ENCODE results near the gene ETV5.

The ETV5 gene

GRCh38 chr3:186075489-186075888, 33.4 kb downstream of the ETV5 start:
- DNase-seq (ENCODE audit: low spot score), result no peak
- TF ChIP-seq CTCF (IDR thresholded peaks at IDR 0.05; ENCODE audit: extremely low read depth, missing control alignments), result no peak

GRCh38 chr3:186073641-186074040, 35.2 kb downstream of the ETV5 start:
- DNase-seq (ENCODE audit: low spot score), result no peak

DNA sequence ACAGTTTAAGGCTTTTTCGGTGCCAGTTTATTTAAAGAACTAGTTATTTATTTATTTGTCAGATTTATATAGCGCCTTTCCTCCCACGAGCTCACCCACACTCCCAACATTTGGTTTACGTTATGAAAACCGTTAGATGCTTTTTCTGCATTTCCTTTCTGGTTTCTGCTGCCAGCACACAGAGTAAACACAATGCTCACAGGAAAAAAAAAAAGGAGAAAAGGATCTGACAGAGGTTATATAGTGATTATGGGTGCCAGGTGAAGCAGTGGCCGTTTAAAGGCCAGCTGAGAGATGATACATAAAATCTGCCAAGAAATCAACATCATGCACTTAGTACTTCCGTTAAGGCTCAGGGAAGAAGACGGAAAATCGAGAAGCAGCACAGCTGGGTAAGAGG, 37.9 kb downstream of the ETV5 start:
- no peak for TF ChIP-seq CTCF (IDR thresholded peaks at IDR 0.05; ENCODE audit: extremely low read depth, missing control alignments)
- no peak for DNase-seq (ENCODE audit: low spot score)

More at GRCh38 chr3:186073641-186074040, 35.2 kb downstream of the ETV5 start:
- TF ChIP-seq CTCF (IDR thresholded peaks at IDR 0.05; ENCODE audit: extremely low read depth, missing control alignments), result no peak

- no peak for TF ChIP-seq CTCF (IDR thresholded peaks at IDR 0.05; ENCODE audit: extremely low read depth, missing control alignments)
- DNase-seq (ENCODE audit: low spot score), result no peak
These were observed 38.3 kb downstream of the ETV5 start for GRCh38 chr3:186070550-186070949.

DNA sequence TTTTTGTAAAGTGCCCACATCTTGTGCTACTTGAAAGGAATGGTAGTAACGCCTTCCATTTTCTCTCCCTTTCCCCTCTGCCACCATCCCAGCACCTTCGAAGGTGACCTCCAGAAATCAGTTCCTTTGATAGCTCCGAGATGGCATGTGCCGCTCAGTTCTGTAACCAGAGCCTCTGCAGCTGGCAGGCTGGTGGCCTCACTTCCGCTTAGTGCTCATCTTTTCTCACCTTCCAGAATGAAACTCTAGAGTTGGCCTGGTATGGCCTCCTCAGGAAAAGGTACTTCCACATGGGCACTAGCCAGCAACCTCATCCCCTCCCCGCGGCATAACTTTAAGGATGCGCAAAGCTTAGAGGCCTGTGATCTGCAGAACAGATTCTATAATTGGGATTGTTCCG, 38.8 kb downstream of the ETV5 start:
- no peak for DNase-seq (ENCODE audit: low spot score)
- no peak for TF ChIP-seq CTCF (IDR thresholded peaks at IDR 0.05; ENCODE audit: extremely low read depth, missing control alignments)

DNA sequence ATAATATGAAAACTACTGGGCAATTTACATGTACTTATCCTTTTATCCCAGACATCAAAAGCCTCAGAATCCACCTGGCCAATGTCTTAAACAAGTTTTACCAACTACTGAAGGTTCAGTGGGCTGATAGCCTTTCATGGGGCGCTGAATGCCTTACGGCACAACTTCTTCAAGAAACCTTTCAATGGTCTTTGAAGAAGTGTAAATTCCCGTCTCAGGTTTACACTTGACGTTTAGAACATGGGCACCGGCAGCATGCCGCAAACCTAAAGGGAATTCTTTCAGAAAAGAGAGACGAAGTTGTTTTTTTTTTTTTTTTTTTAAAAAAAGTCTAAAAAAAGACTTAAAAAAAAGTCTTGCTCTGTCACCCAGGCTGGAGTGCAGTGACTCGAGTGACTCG, 39.7 kb downstream of the ETV5 start:
- TF ChIP-seq CTCF (IDR thresholded peaks at IDR 0.05; ENCODE audit: extremely low read depth, missing control alignments), result no peak
- no peak for DNase-seq (ENCODE audit: low spot score)

DNA sequence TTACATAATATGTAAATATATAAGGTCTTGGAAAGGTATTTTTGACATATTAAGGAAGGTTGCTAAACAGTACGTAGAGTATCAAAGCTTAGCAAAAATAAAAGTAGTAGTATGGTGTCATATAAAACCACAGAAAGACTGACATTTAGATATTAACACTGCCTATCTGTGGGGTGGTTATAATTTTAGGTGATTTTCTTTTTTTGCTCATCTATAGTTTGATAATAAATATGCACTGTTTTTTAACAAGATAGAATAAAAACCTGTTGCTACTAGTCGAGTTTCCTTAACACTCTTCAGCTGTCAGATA, 40.7 kb downstream of the ETV5 start:
- no peak for TF ChIP-seq CTCF (IDR thresholded peaks at IDR 0.05; ENCODE audit: extremely low read depth, missing control alignments)
- no peak for DNase-seq (ENCODE audit: low spot score)

Data from GM20000 (cell line).